GM12874 (cell line): ENCODE results near the gene EDRF1.

Experiments
- CTCF ChIP-seq: IDR thresholded peaks from 2 replicates; pipeline ENCODE4 v1.5.1; 2011; ENCODE audit warnings: low read depth, mild to moderate bottlenecking, control low read depth, low read length, moderate library complexity; ENCODE audit not compliant: insufficient read depth

The EDRF1 gene

GRCh38 chr10:125772112-125772863 lies 52.8 kb downstream of the EDRF1 start:
- TF ChIP-seq CTCF: no peak

GRCh38 chr10:125772864-125773180 lies 53.3 kb downstream of the EDRF1 start:
- no peak for TF ChIP-seq CTCF

GRCh38 chr10:125773687-125774543 lies 54.4 kb downstream of the EDRF1 start:
- no peak for TF ChIP-seq CTCF

- TF ChIP-seq CTCF: no peak
Measured at GRCh38 chr10:125774581-125775191, 55.2 kb downstream of the EDRF1 start.

- TF ChIP-seq CTCF: no peak
Measured at GRCh38 chr10:125775491-125776106, 56.1 kb downstream of the EDRF1 start, which contains the start of gene MMP21. Gene MMP21, minus strand, starts transcription at chr10:125775821. Its CDS starts 0 bp downstream, at chr10:125775821.

GRCh38 chr10:125777806-125778205 lies 58.3 kb downstream of the EDRF1 start:
- TF ChIP-seq CTCF: no peak

- no peak for TF ChIP-seq CTCF
Measured at GRCh38 chr10:125778556-125778955, 59.0 kb downstream of the EDRF1 start.
